H1 (cell line): ENCODE data around the gene ADAM23. TPM values are rescaled to one million over a fixed set of nuclear protein-coding genes. Genes with fewer than 3 reads are reported as not detected.

ENCODE experiments used
- BACH1 ChIP-seq: IDR thresholded peaks from 2 replicates; pipeline ENCODE4 v1.6.1; 2012; ENCODE audit warnings: low read length, improper control_type of control experiment
- CHD1 ChIP-seq: IDR thresholded peaks from 2 replicates; pipeline ENCODE4 v1.6.1; 2012; ENCODE audit warnings: low read depth, low read length, improper control_type of control experiment
- CTCF ChIP-seq, 3 experiments: IDR thresholded peaks; 1 replicate in 2 of 3; 2 replicates in 1 of 3; pipeline versions ENCODE4 v1.5.1 to v1.6.1; 2011; ENCODE audit warnings: low read length in 3 of 3, mild to moderate bottlenecking in 3 of 3, inconsistent platforms in 2 of 3, low read depth in 1 of 3, moderate library complexity in 1 of 3; ENCODE audit not compliant: insufficient read depth in 1 of 3; ENCODE audit errors: control extremely low read depth in 1 of 3
- EP300 ChIP-seq, 2 experiments: IDR thresholded peaks; 1 replicate in 1 of 2; 2 replicates in 1 of 2; pipeline ENCODE4 v1.6.1; 2011 to 2012; ENCODE audit warnings: low read depth in 2 of 2, low read length in 2 of 2, mild to moderate bottlenecking in 2 of 2, borderline replicate concordance in 1 of 2, inconsistent platforms in 1 of 2, moderate library complexity in 1 of 2
- KDM1A ChIP-seq: fragments of 200-600, 300-600 bp; sonication (generic); IDR thresholded peaks from 2 replicates; pipeline ENCODE4 v1.7.1; 2016; ENCODE audit warnings: mild to moderate bottlenecking, low read length, borderline replicate concordance
- PHF8 ChIP-seq: fragments of 200-600 bp; sonication (generic); conservative IDR thresholded peaks from 2 replicates; pipeline ENCODE4 v1.7.1; 2012; ENCODE audit warnings: low read depth, mild to moderate bottlenecking, inconsistent platforms, low read length, moderate library complexity
- POU5F1 ChIP-seq: IDR thresholded peaks from 2 replicates; pipeline ENCODE4 v1.6.1; 2011; ENCODE audit warnings: low read depth, mild to moderate bottlenecking, low read length, moderate library complexity
- RAD21 ChIP-seq, 2 experiments: IDR thresholded peaks in 1 of 2; conservative IDR thresholded peaks in 1 of 2; 2 replicates each; pipeline ENCODE4 v1.6.1; 2011; ENCODE audit warnings: low read depth in 2 of 2, low read length in 2 of 2, improper control_type of control experiment in 1 of 2, inconsistent platforms in 1 of 2, mild to moderate bottlenecking in 1 of 2, moderate library complexity in 1 of 2
- RNF2 ChIP-seq: fragments of 200-900, 300-1000 bp; sonication (generic); IDR thresholded peaks from 2 replicates; pipeline ENCODE4 v1.7.1; 2016; ENCODE audit warnings: borderline replicate concordance, low read depth, mild to moderate bottlenecking, antibody characterized with exemption, low read length; ENCODE audit not compliant: poor library complexity, severe bottlenecking; ENCODE audit errors: missing control alignments
- SUZ12 ChIP-seq: fragments of 200-600 bp; sonication (generic); IDR thresholded peaks from 2 replicates; pipeline ENCODE4 v1.6.1; 2012; ENCODE audit warnings: mild to moderate bottlenecking, inconsistent platforms, low read length, moderate library complexity, mixed read lengths
- TEAD4 ChIP-seq: IDR thresholded peaks from 2 replicates; pipeline ENCODE4 v1.6.1; 2012; ENCODE audit warnings: low read depth, low read length, inconsistent platforms, mixed read lengths
- polyA plus RNA-seq, 7 experiments: library from polyadenylated mRNA; depleted of rRNA in 3 of 7; stranded (reverse) in 5 of 7; unstranded in 2 of 7; fragments of >200 nt in 5 of 7; fragments of 200-250 nt in 2 of 7; gene quantifications; 1 replicate in 5 of 7; 2 replicates in 1 of 7; 4 replicates in 1 of 7; pipeline versions ENCODE4 v1.2.1 to v1.2.3, GENCODE V29; 2011 to 2013; ENCODE audit warnings: missing spikeins in 2 of 7, mixed read lengths in 2 of 7
- total RNA-seq: library from RNA; stranded (reverse); fragmentation: NEBNext Ultra II Directional; extraction: Animal tissue kit (Norgen Biotek cat#: 25700); gene quantifications from 2 replicates; pipeline ENCODE4 v1.2.1, GENCODE V29; 2021

ADAM23 gene
- total and polyA plus RNA-seq, 2 of the 8 experiments (the other 6 are each of a cell fraction or from before 2014, with no cell fraction given) = 9.9 to 20.8 TPM

GRCh38 chr2:206443735-206444527 is 599 bp downstream of the ADAM23 start (continued):
- no peak for TF ChIP-seq RNF2
- TF ChIP-seq TEAD4 = no peak
- TF ChIP-seq BACH1 = no peak
- no peak for TF ChIP-seq EP300 (IDR thresholded peaks at IDR 0.05; ENCODE audit: borderline replicate concordance in 1 of 2, low read depth in 2 of 2, low read length in 2 of 2)
- TF ChIP-seq RAD21 (IDR thresholded peaks at IDR 0.05 in 1 of 2, conservative IDR thresholded peaks at IDR 0.05 in 1 of 2; ENCODE audit: low read depth in 2 of 2, low read length in 2 of 2) = peak in 1 of 2 experiments; percentile 25; a peak in 1 of 4 replicates
- no peak for TF ChIP-seq KDM1A
- peak; percentile 44; the same call in 1 of the 2 replicates for TF ChIP-seq PHF8
- no peak for TF ChIP-seq POU5F1
- 0 out of 4 replicates have a peak, but pooled peaks of 1 of the 3 experiments have one; percentile 4 for TF ChIP-seq CTCF (IDR thresholded peaks at IDR 0.05; ENCODE audit: control extremely low read depth in 1 of 3, insufficient read depth in 1 of 3, low read depth in 1 of 3, low read length in 3 of 3)
- TF ChIP-seq CHD1 = no peak
- peak; percentile 33; the same call in 1 of the 2 replicates for TF ChIP-seq SUZ12
